ENCODE measurements around the gene DDA1.
"Not testable (repeated sequence)": the region's sequence is repeated elsewhere in the genome, so short reads cannot be mapped to it uniquely, and the experiment has no call there.

Gene DDA1

GRCh38 chr19:17264641-17264979 lies 44.8 kb upstream of the DDA1 start, which contains the start of gene USHBP1:
USHBP1 (minus strand) TSS chr19:17264745; CDS start chr19:17264299, 446 bp downstream.
- H3K36me3 ChIP-seq (replicated peaks), result peaks cover 9% of the 10 kb centered on the region
- in situ Hi-C loops (cut with HindIII; ENCODE audit: low pct_ligation_motif_present, low sequenced_read_pairs), result no loop called here
- no peak for TF ChIP-seq CTCF (IDR thresholded peaks at IDR 0.05; ENCODE audit: low read depth, low read length, missing control alignments)
- H3K27me3 ChIP-seq (replicated peaks), result no peaks in the 10 kb centered on the region
- DNase-seq, result no peak
- no peak within 1 kb of the TSS for H3K4me3 ChIP-seq (ENCODE audit: low read depth, low read length)
- no peak within 1 kb of the TSS for H3K27ac ChIP-seq

GRCh38 chr19:17266026-17266425 lies 43.3 kb upstream of the DDA1 start:
- no peak for TF ChIP-seq CTCF (IDR thresholded peaks at IDR 0.05; ENCODE audit: low read depth, low read length, missing control alignments)
- peaks cover 15% of the 10 kb centered on the region for H3K36me3 ChIP-seq (replicated peaks)
- in situ Hi-C loops (cut with HindIII; ENCODE audit: low pct_ligation_motif_present, low sequenced_read_pairs), result no loop called here

GRCh38 chr19:17266589-17266974 lies 42.8 kb upstream of the DDA1 start:
- TF ChIP-seq CTCF (IDR thresholded peaks at IDR 0.05; ENCODE audit: low read depth, low read length, missing control alignments), result no peak
- Histone ChIP-seq H3K27me3 (replicated peaks) (no peaks in the 10 kb centered on the region), H3K36me3 (replicated peaks) (peaks cover 20% of the 10 kb centered on the region), H3K4me3 (ENCODE audit: low read depth, low read length) (no peak overlapping the region), H3K27ac (no peak overlapping the region)
- DNase-seq, result no peak
- in situ Hi-C loops (cut with HindIII; ENCODE audit: low pct_ligation_motif_present, low sequenced_read_pairs), result no loop called here

More at GRCh38 chr19:17266026-17266425, 43.3 kb upstream of the DDA1 start:
- Histone ChIP-seq H3K4me3 (ENCODE audit: low read depth, low read length) (no peak overlapping the region), H3K27ac (no peak overlapping the region), H3K27me3 (replicated peaks) (no peaks in the 10 kb centered on the region)
- no peak for DNase-seq

- Histone ChIP-seq H3K36me3 (replicated peaks) (peaks cover 26% of the 10 kb centered on the region), H3K27ac (peak within 1 kb of the TSS; percentile 60), H3K27me3 (replicated peaks) (no peaks in the 10 kb centered on the region), H3K4me3 (ENCODE audit: low read depth, low read length) (peak within 1 kb of the TSS; percentile 97)
- peak; percentile 100 for DNase-seq
- in situ Hi-C loops (cut with HindIII; ENCODE audit: low pct_ligation_motif_present, low sequenced_read_pairs), result no loop called here
- no peak for TF ChIP-seq CTCF (IDR thresholded peaks at IDR 0.05; ENCODE audit: low read depth, low read length, missing control alignments)
Measured at GRCh38 chr19:17266975-17267788, 42.2 kb upstream of the DDA1 start, which contains the start of gene BABAM1. BABAM1 (plus strand) TSS chr19:17267443; CDS start chr19:17268807, 1,364 bp downstream.

GRCh38 chr19:17268754-17269153 lies 40.6 kb upstream of the DDA1 start:
- H3K27ac ChIP-seq, result no peak overlapping the region
- no peak for DNase-seq
- no peaks in the 10 kb centered on the region for H3K27me3 ChIP-seq (replicated peaks)
- in situ Hi-C loops (cut with HindIII; ENCODE audit: low pct_ligation_motif_present, low sequenced_read_pairs), result no loop called here
- peaks cover 39% of the 10 kb centered on the region for H3K36me3 ChIP-seq (replicated peaks)
- H3K4me3 ChIP-seq (ENCODE audit: low read depth, low read length), result no peak overlapping the region
- TF ChIP-seq CTCF (IDR thresholded peaks at IDR 0.05; ENCODE audit: low read depth, low read length, missing control alignments), result no peak

GRCh38 chr19:17274892-17275291 lies 34.5 kb upstream of the DDA1 start:
- H3K4me3 ChIP-seq (ENCODE audit: low read depth, low read length); in situ Hi-C loops (cut with HindIII; ENCODE audit: low pct_ligation_motif_present, low sequenced_read_pairs); DNase-seq; H3K27me3 ChIP-seq (replicated peaks); H3K27ac ChIP-seq: not testable (repeated sequence)
- H3K36me3 ChIP-seq (replicated peaks), result peaks cover 62% of the 10 kb centered on the region
